HEK293 (cell line): ENCODE data around the gene ANKRD40CL.

ENCODE experiments used
- CTCF ChIA-PET: fragments of 350-600 bp; formaldehyde crosslinking; extraction: SDS; loops from one replicate; lab custom pipeline; 2021; ENCODE audit warnings: antibody characterized with exemption; lab: Yijun Ruan, JAX
- POLR2A ChIA-PET: fragments of 300-600 bp; formaldehyde crosslinking; extraction: SDS; loops from one replicate; lab custom pipeline; 2020; ENCODE audit warnings: antibody characterized with exemption, inconsistent platforms; lab: Yijun Ruan, JAX
- H3K27ac ChIP-seq: fragments of 200-500 bp; sonication (Bioruptor generic); 2 replicates; pipeline ENCODE4 v1.5.1; 2014; ENCODE audit warnings: low read depth, low read length, control low read depth, inconsistent platforms; ENCODE audit errors: extremely low read depth
- H3K36me3 ChIP-seq, 2 experiments: fragments of 200-500 bp in 1 of 2; sonication (Bioruptor generic) in 1 of 2; 1 replicate in 1 of 2; 2 replicates in 1 of 2; pipeline ENCODE4 v1.5.1; 2014 to 2017; ENCODE audit warnings: inconsistent platforms in 2 of 2, low read length in 2 of 2; ENCODE audit not compliant: control insufficient read depth in 2 of 2, insufficient read depth in 1 of 2
- H3K4me1 ChIP-seq: fragments of 200-500 bp; sonication (Bioruptor generic); 2 replicates; pipeline ENCODE4 v1.5.1; 2014; ENCODE audit warnings: mild to moderate bottlenecking, low read length, inconsistent platforms; ENCODE audit not compliant: control insufficient read depth, insufficient read depth
- H3K4me3 ChIP-seq: 2 replicates; pipeline ENCODE4 v1.5.1; 2011; ENCODE audit warnings: low read depth, mild to moderate bottlenecking, control low read depth, low read length, moderate library complexity
- H3K9me3 ChIP-seq: fragments of 200-500 bp; sonication (Bioruptor generic); 2 replicates; pipeline ENCODE4 v1.5.1; 2014; ENCODE audit warnings: low read depth, low read length, inconsistent platforms; ENCODE audit not compliant: control insufficient read depth, insufficient read depth
- SP7 ChIP-seq: fragments of 450-650 bp; formaldehyde crosslinking; IDR thresholded peaks from 2 replicates; pipeline ENCODE4 v1.5.1; 2016; ENCODE audit warnings: missing biosample characterization, missing genetic modification characterization
- WT1 ChIP-seq: fragments of 450-650 bp; formaldehyde crosslinking; IDR thresholded peaks from 2 replicates; pipeline ENCODE4 v1.5.1; 2016; ENCODE audit warnings: missing biosample characterization, missing genetic modification characterization
- ZNF132 ChIP-seq: fragments of 450-650 bp; formaldehyde crosslinking; IDR thresholded peaks from 2 replicates; pipeline ENCODE4 v1.5.1; 2017; ENCODE audit warnings: missing biosample characterization, missing genetic modification characterization, borderline replicate concordance
- ZNF138 ChIP-seq: fragments of 450-650 bp; formaldehyde crosslinking; IDR thresholded peaks from 2 replicates; pipeline ENCODE4 v1.5.1; 2016; ENCODE audit warnings: missing biosample characterization, missing genetic modification characterization, borderline replicate concordance
- ZNF146 ChIP-seq: fragments of 450-650 bp; formaldehyde crosslinking; IDR thresholded peaks from 2 replicates; pipeline ENCODE4 v1.5.1; 2016; ENCODE audit warnings: missing biosample characterization, missing genetic modification characterization
- ZNF302 ChIP-seq: fragments of 450-650 bp; formaldehyde crosslinking; IDR thresholded peaks from 2 replicates; pipeline ENCODE4 v1.5.1; 2016; ENCODE audit warnings: missing biosample characterization, missing genetic modification characterization, low read depth
- ZNF658 ChIP-seq: fragments of 450-650 bp; formaldehyde crosslinking; IDR thresholded peaks from 2 replicates; pipeline ENCODE4; 2016; ENCODE audit warnings: missing biosample characterization, missing genetic modification characterization
- ZNF843 ChIP-seq: fragments of 450-650 bp; formaldehyde crosslinking; IDR thresholded peaks from 2 replicates; pipeline ENCODE4 v1.5.1; 2016; ENCODE audit warnings: missing biosample characterization, missing genetic modification characterization
- TF ChIP-seq, protein P1 (sequence below): fragments of 450-650 bp; IDR thresholded peaks from 2 replicates; pipeline ENCODE4 v1.5.1; 2018; ENCODE audit warnings: missing biosample characterization, mild to moderate bottlenecking, missing genetic modification characterization
- TF ChIP-seq, protein P2 (sequence below): fragments of 450-650 bp; formaldehyde crosslinking; IDR thresholded peaks from 2 replicates; pipeline ENCODE4 v1.5.1; 2016; ENCODE audit warnings: missing biosample characterization, missing genetic modification characterization
- TF ChIP-seq, protein P3 (sequence below): fragments of 450-650 bp; formaldehyde crosslinking; IDR thresholded peaks from 2 replicates; pipeline ENCODE4 v1.5.1; 2016; ENCODE audit warnings: missing biosample characterization, missing genetic modification characterization, low read depth

The ANKRD40CL gene

DNA sequence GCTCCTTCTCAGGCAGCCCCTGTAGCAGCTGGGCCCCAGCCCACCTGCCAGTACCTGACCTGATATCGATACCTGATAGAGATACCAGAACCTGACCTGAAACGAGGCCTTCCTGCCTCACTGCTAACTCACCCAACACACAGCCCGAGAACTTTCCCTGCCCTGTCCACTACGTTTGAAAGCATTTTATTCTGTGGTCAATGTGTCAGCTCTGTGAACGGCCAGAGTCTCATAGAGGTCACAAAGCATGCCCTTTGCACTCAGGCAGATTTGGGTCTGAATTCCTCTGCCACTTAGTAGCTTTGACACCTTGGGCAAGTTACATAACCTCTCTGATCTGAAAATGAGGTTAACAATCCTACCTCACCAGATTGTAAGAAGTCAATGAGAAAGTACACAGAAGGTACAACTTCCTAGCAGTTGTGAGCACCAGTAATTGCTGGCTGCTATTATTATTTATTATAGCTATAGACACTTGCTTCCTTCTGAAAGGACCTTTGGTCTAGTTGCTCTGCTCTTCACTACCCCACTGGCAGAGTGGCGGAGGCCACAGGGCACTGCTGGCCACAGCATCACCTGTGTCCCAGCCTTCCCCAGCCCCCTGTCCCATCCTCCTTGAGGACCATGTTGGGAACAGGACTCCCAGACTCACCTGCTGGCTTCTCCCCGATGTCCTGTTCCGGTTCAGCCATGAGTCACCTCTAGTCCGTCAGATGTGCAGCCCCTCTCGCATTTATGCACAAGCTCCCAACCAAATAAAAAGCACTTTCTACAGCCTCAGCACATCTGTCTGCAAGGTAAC lies 895 bp downstream of the ANKRD40CL start:
- Histone ChIP-seq H3K9me3 (no peaks in the 10 kb centered on the region), H3K4me3 (no peak overlapping the region), H3K36me3 (no peaks in the 10 kb centered on the region), H3K4me1 (peaks cover 8% of the 10 kb centered on the region)
- CTCF ChIA-PET = interaction anchor here (1.3 kb wide), 2 partner anchors 17 to 75 kb away, joined by 3 to 4 read pairs; no protein-coding TSS in a partner anchor
- POLR2A ChIA-PET = no interaction called here
- TF ChIP-seq ZNF138 (tag by site-specific recombination) (no peak), WT1 (tag by site-specific recombination) (no peak), ZNF132 (tag by site-specific recombination) (no peak), SP7 (no peak)
- TF ChIP-seq, protein P1, sequence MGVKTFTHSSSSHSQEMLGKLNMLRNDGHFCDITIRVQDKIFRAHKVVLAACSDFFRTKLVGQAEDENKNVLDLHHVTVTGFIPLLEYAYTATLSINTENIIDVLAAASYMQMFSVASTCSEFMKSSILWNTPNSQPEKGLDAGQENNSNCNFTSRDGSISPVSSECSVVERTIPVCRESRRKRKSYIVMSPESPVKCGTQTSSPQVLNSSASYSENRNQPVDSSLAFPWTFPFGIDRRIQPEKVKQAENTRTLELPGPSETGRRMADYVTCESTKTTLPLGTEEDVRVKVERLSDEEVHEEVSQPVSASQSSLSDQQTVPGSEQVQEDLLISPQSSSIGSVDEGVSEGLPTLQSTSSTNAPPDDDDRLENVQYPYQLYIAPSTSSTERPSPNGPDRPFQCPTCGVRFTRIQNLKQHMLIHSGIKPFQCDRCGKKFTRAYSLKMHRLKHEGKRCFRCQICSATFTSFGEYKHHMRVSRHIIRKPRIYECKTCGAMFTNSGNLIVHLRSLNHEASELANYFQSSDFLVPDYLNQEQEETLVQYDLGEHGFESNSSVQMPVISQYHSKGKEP = no peak
- TF ChIP-seq, all 188 proteins: peak for 0
- no peak overlapping the region for H3K27ac ChIP-seq

DNA sequence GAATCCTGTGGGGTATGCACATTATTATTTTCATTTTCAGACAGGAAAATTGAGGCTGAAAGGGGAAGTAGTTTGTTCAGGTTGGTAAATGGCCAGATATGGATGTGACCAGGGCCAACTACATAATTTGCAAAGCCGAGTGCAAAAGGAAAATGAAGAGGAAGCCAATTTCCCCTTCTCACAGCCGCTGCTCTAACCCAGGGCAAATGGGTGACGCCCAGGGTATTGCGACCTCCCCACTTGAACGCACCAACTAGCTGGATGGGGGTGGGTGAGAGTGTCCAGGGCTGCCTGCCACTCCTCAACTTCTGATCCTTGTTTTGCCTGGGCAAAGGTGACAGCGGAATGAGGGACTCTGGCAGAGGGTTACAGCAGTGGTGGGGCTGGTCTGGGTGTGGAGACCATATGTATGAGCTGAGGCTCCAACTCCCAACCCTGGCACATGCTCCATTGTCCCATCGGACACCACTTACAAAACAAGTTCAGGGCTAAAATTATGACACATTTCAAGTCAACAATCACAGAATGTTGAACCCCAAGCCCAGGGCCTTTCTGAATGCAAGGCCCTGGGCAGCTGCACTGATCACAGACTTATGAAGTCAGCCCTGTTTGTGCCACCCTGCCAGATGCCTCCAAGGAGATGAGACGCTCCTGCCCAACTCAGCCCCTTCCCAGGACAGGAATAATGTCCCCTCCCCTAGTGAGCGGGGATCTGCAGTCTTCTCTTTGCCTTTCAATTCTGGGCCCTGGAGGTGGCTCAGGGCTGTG lies 1.7 kb downstream of the ANKRD40CL start:
- ChIA-PET CTCF (interaction anchor here (1.3 to 3.3 kb wide), 3 partner anchors 18 to 76 kb away, joined by 3 to 20 read pairs (median 4); no protein-coding TSS in a partner anchor), POLR2A (no interaction called here)
- peaks cover 8% of the 10 kb centered on the region for H3K4me1 ChIP-seq

More for the DNA sequence above, 1.7 kb downstream of the ANKRD40CL start:
- Histone ChIP-seq H3K9me3 (no peaks in the 10 kb centered on the region), H3K4me3 (no peak overlapping the region), H3K27ac (no peak overlapping the region), H3K36me3 (no peaks in the 10 kb centered on the region)
- no peak for TF ChIP-seq ZNF843 (tag by site-specific recombination)
- TF ChIP-seq, protein P2, sequence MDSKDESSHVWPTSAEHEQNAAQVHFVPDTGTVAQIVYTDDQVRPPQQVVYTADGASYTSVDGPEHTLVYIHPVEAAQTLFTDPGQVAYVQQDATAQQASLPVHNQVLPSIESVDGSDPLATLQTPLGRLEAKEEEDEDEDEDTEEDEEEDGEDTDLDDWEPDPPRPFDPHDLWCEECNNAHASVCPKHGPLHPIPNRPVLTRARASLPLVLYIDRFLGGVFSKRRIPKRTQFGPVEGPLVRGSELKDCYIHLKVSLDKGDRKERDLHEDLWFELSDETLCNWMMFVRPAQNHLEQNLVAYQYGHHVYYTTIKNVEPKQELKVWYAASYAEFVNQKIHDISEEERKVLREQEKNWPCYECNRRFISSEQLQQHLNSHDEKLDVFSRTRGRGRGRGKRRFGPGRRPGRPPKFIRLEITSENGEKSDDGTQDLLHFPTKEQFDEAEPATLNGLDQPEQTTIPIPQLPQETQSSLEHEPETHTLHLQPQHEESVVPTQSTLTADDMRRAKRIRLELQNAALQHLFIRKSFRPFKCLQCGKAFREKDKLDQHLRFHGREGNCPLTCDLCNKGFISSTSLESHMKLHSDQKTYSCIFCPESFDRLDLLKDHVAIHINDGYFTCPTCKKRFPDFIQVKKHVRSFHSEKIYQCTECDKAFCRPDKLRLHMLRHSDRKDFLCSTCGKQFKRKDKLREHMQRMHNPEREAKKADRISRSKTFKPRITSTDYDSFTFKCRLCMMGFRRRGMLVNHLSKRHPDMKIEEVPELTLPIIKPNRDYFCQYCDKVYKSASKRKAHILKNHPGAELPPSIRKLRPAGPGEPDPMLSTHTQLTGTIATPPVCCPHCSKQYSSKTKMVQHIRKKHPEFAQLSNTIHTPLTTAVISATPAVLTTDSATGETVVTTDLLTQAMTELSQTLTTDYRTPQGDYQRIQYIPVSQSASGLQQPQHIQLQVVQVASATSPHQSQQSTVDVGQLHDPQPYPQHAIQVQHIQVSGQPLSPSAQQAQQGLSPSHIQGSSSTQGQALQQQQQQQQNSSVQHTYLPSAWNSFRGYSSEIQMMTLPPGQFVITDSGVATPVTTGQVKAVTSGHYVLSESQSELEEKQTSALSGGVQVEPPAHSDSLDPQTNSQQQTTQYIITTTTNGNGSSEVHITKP (tag by site-specific recombination) = 0 out of 2 replicates have a peak, but pooled peaks have one; percentile 24
- TF ChIP-seq, protein P3, sequence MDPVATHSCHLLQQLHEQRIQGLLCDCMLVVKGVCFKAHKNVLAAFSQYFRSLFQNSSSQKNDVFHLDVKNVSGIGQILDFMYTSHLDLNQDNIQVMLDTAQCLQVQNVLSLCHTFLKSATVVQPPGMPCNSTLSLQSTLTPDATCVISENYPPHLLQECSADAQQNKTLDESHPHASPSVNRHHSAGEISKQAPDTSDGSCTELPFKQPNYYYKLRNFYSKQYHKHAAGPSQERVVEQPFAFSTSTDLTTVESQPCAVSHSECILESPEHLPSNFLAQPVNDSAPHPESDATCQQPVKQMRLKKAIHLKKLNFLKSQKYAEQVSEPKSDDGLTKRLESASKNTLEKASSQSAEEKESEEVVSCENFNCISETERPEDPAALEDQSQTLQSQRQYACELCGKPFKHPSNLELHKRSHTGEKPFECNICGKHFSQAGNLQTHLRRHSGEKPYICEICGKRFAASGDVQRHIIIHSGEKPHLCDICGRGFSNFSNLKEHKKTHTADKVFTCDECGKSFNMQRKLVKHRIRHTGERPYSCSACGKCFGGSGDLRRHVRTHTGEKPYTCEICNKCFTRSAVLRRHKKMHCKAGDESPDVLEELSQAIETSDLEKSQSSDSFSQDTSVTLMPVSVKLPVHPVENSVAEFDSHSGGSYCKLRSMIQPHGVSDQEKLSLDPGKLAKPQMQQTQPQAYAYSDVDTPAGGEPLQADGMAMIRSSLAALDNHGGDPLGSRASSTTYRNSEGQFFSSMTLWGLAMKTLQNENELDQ (tag by site-specific recombination) = no peak
- no peak for TF ChIP-seq ZNF302 (tag by site-specific recombination)
- TF ChIP-seq ZNF658 (tag by site-specific recombination) = no peak
- no peak for TF ChIP-seq ZNF146 (tag by site-specific recombination)
